GM12878 (cell line): ENCODE data around the gene C7orf33. TPM values are rescaled to one million over a fixed set of nuclear protein-coding genes. Genes with fewer than 3 reads are reported as not detected.

Experiments used
- ATAC-seq: fragments of 200-7000 bp; cut with Tn5 transposase; 3 replicates; pipeline ENCODE4 v1.9.1; 2020; ENCODE audit warnings: mild to moderate bottlenecking, moderate library complexity
- BruUV-seq: library from RNA; stranded (reverse); fragments of 400-500 nt; replicated peaks from 2 replicates; lab custom pipeline; 2021; lab: Mats Ljungman, UMichigan
- CTCF ChIA-PET: fragments of 300-600 bp; sonication (Branson Sonifier 250); formaldehyde crosslinking; extraction: SDS; loops from one replicate; lab custom pipeline; 2021; ENCODE audit warnings: inconsistent platforms; lab: Yijun Ruan, JAX
- POLR2A ChIA-PET: fragments of 350-600 bp; formaldehyde crosslinking; extraction: SDS; loops from one replicate; lab custom pipeline; 2021; ENCODE audit warnings: inconsistent platforms; lab: Charles Lee
- RAD21 ChIA-PET: fragments of 300-600 bp; sonication (Branson Sonifier 250); formaldehyde crosslinking; loops from one replicate; lab custom pipeline; 2023; ENCODE audit warnings: antibody characterized with exemption; ENCODE audit not compliant: unreplicated experiment; lab: Charles Lee
- SMC1A ChIA-PET: fragments of 300-600 bp; sonication (Branson Sonifier 250); formaldehyde crosslinking; loops from one replicate; lab custom pipeline; 2023; ENCODE audit not compliant: unreplicated experiment, uncharacterized antibody; lab: Charles Lee
- DNase-seq: peaks from one replicate; pipeline ENCODE4 v3.0.0-alpha.2; 2011; ENCODE audit warnings: low read depth, low spot score
- FAIRE-seq: peaks from 3 replicates; lab custom pipeline; 2011; peaks lifted over from hg19 to GRCh38; lab: Jason Lieb, UNC
- H2AFZ ChIP-seq: 2 replicates; pipeline ENCODE4 v1.6.0; 2011; ENCODE audit warnings: low read depth, low read length, control low read depth; ENCODE audit not compliant: control insufficient read depth
- H3K27ac ChIP-seq: 2 replicates; pipeline ENCODE4 v1.5.1; 2011; ENCODE audit warnings: control low read depth; ENCODE audit not compliant: control insufficient read depth, insufficient read depth
- H3K27me3 ChIP-seq, 2 experiments: replicated peaks in 1 of 2; 2 replicates each; pipeline versions ENCODE4 v1.6.0 to v1.6.1; 2011; ENCODE audit warnings: low read length in 1 of 2; ENCODE audit not compliant: control insufficient read depth in 2 of 2, insufficient read depth in 2 of 2
- H3K36me3 ChIP-seq, 2 experiments: 2 replicates each; pipeline ENCODE4 v1.5.1; 2011; ENCODE audit warnings: low read length in 1 of 2; ENCODE audit not compliant: control insufficient read depth in 2 of 2, insufficient read depth in 2 of 2
- H3K4me1 ChIP-seq: 2 replicates; pipeline ENCODE4 v1.6.1; 2011; ENCODE audit warnings: mild to moderate bottlenecking, low read length, moderate library complexity, mixed read lengths; ENCODE audit not compliant: control insufficient read depth, insufficient read depth
- H3K4me2 ChIP-seq: 2 replicates; pipeline ENCODE4 v1.6.0; 2011; ENCODE audit warnings: control low read depth; ENCODE audit not compliant: control insufficient read depth, insufficient read depth
- H3K4me3 ChIP-seq: fragments of 200-600 bp; sonication (generic); 2 replicates; pipeline ENCODE4 v1.5.1; 2016
- H3K79me2 ChIP-seq: 2 replicates; pipeline ENCODE4 v1.6.0; 2011; ENCODE audit warnings: low read length; ENCODE audit not compliant: control insufficient read depth, insufficient read depth
- H3K9ac ChIP-seq: 2 replicates; pipeline ENCODE4 v1.8.0; 2011; ENCODE audit warnings: low read length, control low read depth, mixed read lengths; ENCODE audit not compliant: control insufficient read depth, insufficient read depth
- H3K9me3 ChIP-seq: replicated peaks from 3 replicates; pipeline ENCODE4 v1.5.1; 2011; ENCODE audit warnings: mild to moderate bottlenecking, low read length; ENCODE audit not compliant: control insufficient read depth, insufficient read depth
- H4K20me1 ChIP-seq: 2 replicates; pipeline ENCODE4 v1.6.0; 2011; ENCODE audit not compliant: control insufficient read depth, insufficient read depth
- BCLAF1 ChIP-seq: fragments of 450-650 bp; IDR thresholded peaks from 2 replicates; pipeline ENCODE4 v1.6.1; 2017; ENCODE audit warnings: antibody characterized with exemption, mild to moderate bottlenecking, moderate library complexity
- CUX1 ChIP-seq: IDR thresholded peaks from 2 replicates; pipeline ENCODE4 v1.6.1; 2012; ENCODE audit warnings: improper control_type of control experiment, low read depth, low read length; ENCODE audit not compliant: insufficient replicate concordance
- E2F8 ChIP-seq: fragments of 450-650 bp; IDR thresholded peaks from 2 replicates; pipeline ENCODE4 v1.6.1; 2018; ENCODE audit warnings: mild to moderate bottlenecking, low read depth, moderate library complexity; ENCODE audit not compliant: partially characterized antibody
- ESRRA ChIP-seq: IDR thresholded peaks from 2 replicates; pipeline ENCODE4 v1.6.1; 2012; ENCODE audit warnings: mild to moderate bottlenecking, low read length, improper control_type of control experiment
- IRF4 ChIP-seq: IDR thresholded peaks from 2 replicates; pipeline ENCODE4 v1.6.1; 2011; ENCODE audit warnings: low read depth, low read length
- IRF5 ChIP-seq: fragments of 450-650 bp; IDR thresholded peaks from 2 replicates; pipeline ENCODE4 v1.6.1; 2017; ENCODE audit warnings: borderline replicate concordance
- RCOR1 ChIP-seq: conservative IDR thresholded peaks from 2 replicates; pipeline ENCODE4 v1.6.1; 2012; ENCODE audit warnings: low read depth, low read length, improper control_type of control experiment
- RELA ChIP-seq: fragments of 450-650 bp; IDR thresholded peaks from 2 replicates; pipeline ENCODE4 v1.8.0; 2014; ENCODE audit warnings: borderline replicate concordance; ENCODE audit not compliant: partially characterized antibody
- SMAD5 ChIP-seq: IDR thresholded peaks from 2 replicates; pipeline ENCODE4 v1.6.1; 2016; ENCODE audit warnings: antibody characterized with exemption, low read depth
- SREBF1 ChIP-seq: IDR thresholded peaks from 2 replicates; pipeline ENCODE4 v1.6.1; 2012; ENCODE audit warnings: mild to moderate bottlenecking, low read length
- WGBS: methylation state at CpG from one replicate; pipeline ENCODE4 v1.1.6; 2016; ENCODE audit warnings: low lambda C conversion rate; ENCODE audit not compliant: insufficient replicate concordance, insufficient coverage; ENCODE audit errors: missing lambda C conversion rate; 5-methylcytosine and 5-hydroxymethylcytosine counted together
- in situ Hi-C: fragments of 300-500 bp; cut with MboI; formaldehyde crosslinking; loops from 9 replicates; pipeline ENCODE4 v1.14.3; 2018; ENCODE audit warnings: mixed read lengths
- intact Hi-C: fragments of 100-400 bp; cut with micrococcal nuclease; formaldehyde crosslinking; loops from one replicate; pipeline ENCODE4 v1.14.2; 2022; ENCODE audit not compliant: unreplicated experiment
- polyA plus RNA-seq, 11 experiments: library from polyadenylated mRNA; depleted of rRNA in 4 of 11; unstranded in 6 of 11; stranded (reverse) in 5 of 11; fragments of >200 nt; fragmentation: Nextera tagmentation in 4 of 11; fragmentation: Illumina TruSeq in 1 of 11; extraction: Ambion mirVana in 4 of 11; extraction: Trizol in 1 of 11; gene quantifications; 1 replicate in 1 of 11; 2 replicates in 10 of 11; pipeline versions ENCODE4 v1.2.1 to v1.2.3, GENCODE V29; 2011 to 2016; ENCODE audit warnings: inconsistent platforms in 2 of 11, missing spikeins in 2 of 11, low read depth in 1 of 11
- total RNA-seq, 4 experiments: library from RNA; depleted of rRNA in 3 of 4; stranded (reverse); fragments of >200 nt in 3 of 4; fragmentation: Illumina TruSeq in 1 of 4; extraction: Trizol in 1 of 4; gene quantifications; 2 replicates each; pipeline versions ENCODE4 v1.2.1 to v1.2.3, GENCODE V29; 2013 to 2021

C7orf33 gene
- total and polyA plus RNA-seq, 10 of the 15 experiments (the other 5 are each of a cell fraction or from before 2014, with no cell fraction given): not detected

- TF ChIP-seq IRF5 (no peak), ESRRA (no peak), CUX1 (no peak), IRF4 (no peak), RELA (no peak)
- TF ChIP-seq, all 136 proteins: peak for 0
Measured at GRCh38 chr7:148547951-148548350, 42.6 kb upstream of the C7orf33 start (continued).

GRCh38 chr7:148553979-148554378, 36.6 kb upstream of the C7orf33 start:
- 100% methylated on average over 1 of the region's 3 CpGs for WGBS
- POLR2A ChIA-PET: interaction anchor here (0.7 kb wide), 1 partner anchor 24 kb away, joined by 4 read pairs; no protein-coding TSS in a partner anchor
- SMC1A ChIA-PET: no interaction called here
- Histone ChIP-seq H3K27ac (no peak overlapping the region), H3K27me3 (peaks cover 0 to 4% of the 10 kb centered on the region in 2 experiments; a peak in 2 of 4 replicates), H3K4me2 (no peak overlapping the region), H3K4me3 (no peak overlapping the region), H3K36me3 (no peaks in the 10 kb centered on the region), H3K9me3 (no peaks in the 10 kb centered on the region; the same call in 2 of the 3 replicates), H4K20me1 (no peaks in the 10 kb centered on the region), H3K79me2 (no peaks in the 10 kb centered on the region), H3K4me1 (no peaks in the 10 kb centered on the region), H3K9ac (no peak overlapping the region), H2AFZ (no peak overlapping the region)
- CTCF ChIA-PET: interaction anchor here (2.7 kb wide), 1 partner anchor 22 kb away, joined by 8 read pairs; no protein-coding TSS in a partner anchor
- in situ Hi-C loops: no loop called here
- RAD21 ChIA-PET: interaction anchor here (0.7 kb wide), 1 partner anchor 11 kb away, joined by 3 read pairs; no protein-coding TSS in a partner anchor
- no peak for FAIRE-seq
- ATAC-seq: peak; percentile 84
- intact Hi-C loops: no loop called here
- DNase-seq: no peak
- BruUV-seq: no TSS peak
- TF ChIP-seq BCLAF1: no peak
- TF ChIP-seq RCOR1: no peak
- TF ChIP-seq SREBF1: no peak
- no peak for TF ChIP-seq E2F8
- no peak for TF ChIP-seq SMAD5
